Measurements from ENCODE around the gene KMT5C. TPM values are rescaled to one million over a fixed set of nuclear protein-coding genes. Genes with fewer than 3 reads are reported as not detected.

Gene KMT5C
- total RNA-seq, 4 donors from 2014 or later, result 27.8 to 80.8 (median 31.3) TPM

GRCh38 chr19:55348317-55349034 lies 8.8 kb downstream of the KMT5C start:
- intact Hi-C loops (cut with DNase I; ENCODE audit: low total_unique reads), result no loop called here
- WGBS, 2 donors (ENCODE audit: low coverage in 1 of 2), result 74% methylated on average over 22 of the region's 22 CpGs; no CpG with 5 or more reads in 1 of the 2 donors
- in situ Hi-C loops (cut with MboI; ENCODE audit: low pct_ligation_motif_present in 1 of 4, low pct_unique_long_range_greater_than_20kb in 1 of 4, low sequenced_read_pairs in 3 of 4), result no loop called here
- no peak for DNase-seq
- Histone ChIP-seq H3K27ac (no peak overlapping the region), H3K36me3 (peaks cover 0 to 4% (median 0%) of the 10 kb centered on the region in 4 donors), H3K4me1 (peaks cover 4 to 27% (median 17%) of the 10 kb centered on the region in 4 donors), H3K4me3 (no peak overlapping the region), H3K9me3 (no peaks in the 10 kb centered on the region), H3K27me3 (peaks cover 24% of the 10 kb centered on the region)
- no peak for TF ChIP-seq POLR2AphosphoS5 (IDR thresholded peaks at IDR 0.05)
- TF ChIP-seq EP300 (IDR thresholded peaks at IDR 0.05; ENCODE audit: low read depth), result no peak
- TF ChIP-seq, protein P1, sequence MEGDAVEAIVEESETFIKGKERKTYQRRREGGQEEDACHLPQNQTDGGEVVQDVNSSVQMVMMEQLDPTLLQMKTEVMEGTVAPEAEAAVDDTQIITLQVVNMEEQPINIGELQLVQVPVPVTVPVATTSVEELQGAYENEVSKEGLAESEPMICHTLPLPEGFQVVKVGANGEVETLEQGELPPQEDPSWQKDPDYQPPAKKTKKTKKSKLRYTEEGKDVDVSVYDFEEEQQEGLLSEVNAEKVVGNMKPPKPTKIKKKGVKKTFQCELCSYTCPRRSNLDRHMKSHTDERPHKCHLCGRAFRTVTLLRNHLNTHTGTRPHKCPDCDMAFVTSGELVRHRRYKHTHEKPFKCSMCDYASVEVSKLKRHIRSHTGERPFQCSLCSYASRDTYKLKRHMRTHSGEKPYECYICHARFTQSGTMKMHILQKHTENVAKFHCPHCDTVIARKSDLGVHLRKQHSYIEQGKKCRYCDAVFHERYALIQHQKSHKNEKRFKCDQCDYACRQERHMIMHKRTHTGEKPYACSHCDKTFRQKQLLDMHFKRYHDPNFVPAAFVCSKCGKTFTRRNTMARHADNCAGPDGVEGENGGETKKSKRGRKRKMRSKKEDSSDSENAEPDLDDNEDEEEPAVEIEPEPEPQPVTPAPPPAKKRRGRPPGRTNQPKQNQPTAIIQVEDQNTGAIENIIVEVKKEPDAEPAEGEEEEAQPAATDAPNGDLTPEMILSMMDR (IDR thresholded peaks at IDR 0.05), result no peak
- TF ChIP-seq POLR2A (IDR thresholded peaks at IDR 0.05), result no peak

GRCh38 chr19:55350620-55351315 lies 11.1 kb downstream of the KMT5C start:
- in situ Hi-C loops (cut with MboI; ENCODE audit: low pct_ligation_motif_present in 1 of 4, low pct_unique_long_range_greater_than_20kb in 1 of 4, low sequenced_read_pairs in 3 of 4) (no loop called here), intact Hi-C loops (cut with DNase I; ENCODE audit: low total_unique reads) (no loop called here)
- 53 to 55% methylated on average over 5 to 11 of the region's 11 CpGs for WGBS, 2 donors (ENCODE audit: low coverage in 1 of 2)
- Histone ChIP-seq H3K36me3 (peaks cover 0 to 4% (median 0%) of the 10 kb centered on the region in 4 donors), H3K4me3 (no peak overlapping the region), H3K9me3 (no peaks in the 10 kb centered on the region), H3K27me3 (peaks cover 47% of the 10 kb centered on the region), H3K27ac (no peak overlapping the region), H3K4me1 (peaks cover 17 to 44% (median 23%) of the 10 kb centered on the region in 4 donors)
- DNase-seq, result no peak
- TF ChIP-seq EP300 (IDR thresholded peaks at IDR 0.05; ENCODE audit: low read depth), result no peak
- no peak for TF ChIP-seq POLR2A (IDR thresholded peaks at IDR 0.05)
- no peak for TF ChIP-seq POLR2AphosphoS5 (IDR thresholded peaks at IDR 0.05)
- TF ChIP-seq, protein P1 (IDR thresholded peaks at IDR 0.05), result no peak

- no peaks in the 10 kb centered on the region for H3K9me3 ChIP-seq
- no peak overlapping the region for H3K27ac ChIP-seq
- intact Hi-C loops (cut with DNase I; ENCODE audit: low total_unique reads), result no loop called here
- H3K36me3 ChIP-seq, result peaks cover 0 to 3% (median 0%) of the 10 kb centered on the region in 4 donors
- DNase-seq, result no peak
- 85% methylated on average over 6 of the region's 6 CpGs; no CpG with 5 or more reads in 1 of the 2 donors for WGBS, 2 donors (ENCODE audit: low coverage in 1 of 2)
- in situ Hi-C loops (cut with MboI; ENCODE audit: low pct_ligation_motif_present in 1 of 4, low pct_unique_long_range_greater_than_20kb in 1 of 4, low sequenced_read_pairs in 3 of 4), result no loop called here
- no peak overlapping the region for H3K4me3 ChIP-seq
- TF ChIP-seq EP300 (IDR thresholded peaks at IDR 0.05; ENCODE audit: low read depth) (no peak), POLR2AphosphoS5 (IDR thresholded peaks at IDR 0.05) (no peak), POLR2A (IDR thresholded peaks at IDR 0.05) (no peak)
- TF ChIP-seq, protein P1 (IDR thresholded peaks at IDR 0.05), result no peak
- peaks cover 60% of the 10 kb centered on the region for H3K27me3 ChIP-seq
- H3K4me1 ChIP-seq, result peaks cover 17 to 39% (median 19%) of the 10 kb centered on the region in 4 donors
Observed at GRCh38 chr19:55352040-55352439, 12.4 kb downstream of the KMT5C start.

GRCh38 chr19:55352549-55353145 lies 13.0 kb downstream of the KMT5C start:
- no peak overlapping the region for H3K4me3 ChIP-seq
- DNase-seq, result no peak
- no peak overlapping the region for H3K27ac ChIP-seq
- no peaks in the 10 kb centered on the region for H3K9me3 ChIP-seq
- in situ Hi-C loops (cut with MboI; ENCODE audit: low pct_ligation_motif_present in 1 of 4, low pct_unique_long_range_greater_than_20kb in 1 of 4, low sequenced_read_pairs in 3 of 4) (no loop called here), intact Hi-C loops (cut with DNase I; ENCODE audit: low total_unique reads) (no loop called here)
- 56 to 69% methylated on average over 13 to 24 of the region's 25 CpGs for WGBS, 2 donors (ENCODE audit: low coverage in 1 of 2)
- H3K36me3 ChIP-seq, result no peaks in the 10 kb centered on the region
- H3K27me3 ChIP-seq, result peaks cover 63% of the 10 kb centered on the region
- TF ChIP-seq, protein P1 (IDR thresholded peaks at IDR 0.05), result no peak
- TF ChIP-seq POLR2A (IDR thresholded peaks at IDR 0.05) (no peak), POLR2AphosphoS5 (IDR thresholded peaks at IDR 0.05) (no peak), EP300 (IDR thresholded peaks at IDR 0.05; ENCODE audit: low read depth) (no peak)
- peaks cover 17 to 39% (median 19%) of the 10 kb centered on the region in 4 donors for H3K4me1 ChIP-seq
